Neural progenitor cell (in vitro differentiated cells): ENCODE measurements around the gene REXO5. TPM values are rescaled to one million over a fixed set of nuclear protein-coding genes. Genes with fewer than 3 reads are reported as not detected.

Experiments
- DNase-seq: peaks from one replicate; pipeline ENCODE4 v3.0.0-alpha.2; 2016; ENCODE audit warnings: low spot score
- H2AFZ ChIP-seq: fragments of 200-600 bp; sonication (generic); replicated peaks from 2 replicates; pipeline ENCODE4 v1.6.1; 2016; ENCODE audit warnings: antibody characterized with exemption
- H3F3A ChIP-seq: fragments of 200-600 bp; sonication (generic); 2 replicates; pipeline ENCODE4 v1.6.1; 2016; ENCODE audit warnings: antibody characterized with exemption, low read depth
- H3K27ac ChIP-seq: fragments of 200-600 bp; sonication (generic); 2 replicates; pipeline ENCODE4 v1.5.1; 2016; ENCODE audit warnings: mild to moderate bottlenecking
- H3K27me3 ChIP-seq: fragments of 200-600 bp; sonication (generic); 2 replicates; pipeline ENCODE4 v1.6.1; 2016; ENCODE audit warnings: mild to moderate bottlenecking, moderate library complexity
- H3K36me3 ChIP-seq: fragments of 200-600 bp; sonication (generic); 2 replicates; pipeline ENCODE4 v1.5.1; 2016
- H3K4me1 ChIP-seq: fragments of 200-600 bp; sonication (generic); 2 replicates; pipeline ENCODE4 v1.6.1; 2016; ENCODE audit warnings: mixed run types
- H3K4me2 ChIP-seq: fragments of 200-600 bp; sonication (generic); 2 replicates; pipeline ENCODE4 v1.6.1; 2016
- H3K4me3 ChIP-seq: fragments of 200-600 bp; sonication (generic); 2 replicates; pipeline ENCODE4 v1.5.1; 2016
- H3K79me2 ChIP-seq: fragments of 200-600 bp; sonication (generic); 2 replicates; pipeline ENCODE4 v1.6.1; 2016; ENCODE audit warnings: low read depth
- H3K9ac ChIP-seq: fragments of 200-600 bp; sonication (generic); 2 replicates; pipeline ENCODE4 v1.6.1; 2016
- H3K9me3 ChIP-seq: fragments of 200-600 bp; sonication (generic); 2 replicates; pipeline ENCODE4 v1.5.1; 2016; ENCODE audit warnings: low read depth
- H4K20me1 ChIP-seq: fragments of 200-600 bp; sonication (generic); 2 replicates; pipeline ENCODE4 v1.6.1; 2016; ENCODE audit warnings: low read depth
- H3K27ac Mint-ChIP-seq: 3 replicates; pipeline ENCODE4 v1.8.0; 2021; ENCODE audit warnings: mixed read lengths
- H3K27me3 Mint-ChIP-seq: 2 replicates; pipeline ENCODE4 v1.8.0; 2022; ENCODE audit warnings: low read depth, mild to moderate bottlenecking, inconsistent platforms, moderate library complexity, mixed read lengths; ENCODE audit not compliant: insufficient read depth
- H3K36me3 Mint-ChIP-seq: 3 replicates; pipeline ENCODE4 v1.8.0; 2021; ENCODE audit warnings: mixed read lengths
- H3K4me1 Mint-ChIP-seq: 3 replicates; pipeline ENCODE4 v1.8.0; 2021; ENCODE audit warnings: mixed read lengths
- H3K4me3 Mint-ChIP-seq: 3 replicates; pipeline ENCODE4 v1.8.0; 2021; ENCODE audit warnings: mild to moderate bottlenecking, moderate library complexity, mixed read lengths
- H3K9me3 Mint-ChIP-seq: 3 replicates; pipeline ENCODE4 v1.8.0; 2020; ENCODE audit warnings: mixed read lengths
- EZH2 ChIP-seq: fragments of 200-600 bp; sonication (generic); IDR thresholded peaks from 2 replicates; pipeline ENCODE4 v1.6.1; 2017; ENCODE audit warnings: antibody characterized with exemption, mild to moderate bottlenecking, moderate library complexity
- EZH2phosphoT487 ChIP-seq: fragments of 200-600 bp; sonication (generic); IDR thresholded peaks from 2 replicates; pipeline ENCODE4 v1.6.1; 2017; ENCODE audit warnings: antibody characterized with exemption
- total RNA-seq: library from RNA; depleted of rRNA; stranded (reverse); fragments of >200 nt; gene quantifications from 2 replicates; pipeline ENCODE4 v1.2.3, GENCODE V29; 2015; ENCODE audit warnings: low replicate concordance
- TF ChIP-seq, protein P1 (sequence below): fragments of 200-600 bp; sonication (generic); IDR thresholded peaks from 2 replicates; pipeline ENCODE4 v1.5.1; 2017; ENCODE audit warnings: antibody characterized with exemption, mild to moderate bottlenecking

Gene REXO5
- total RNA-seq, 1 donor from 2014 or later = 13.1 TPM

DNA sequence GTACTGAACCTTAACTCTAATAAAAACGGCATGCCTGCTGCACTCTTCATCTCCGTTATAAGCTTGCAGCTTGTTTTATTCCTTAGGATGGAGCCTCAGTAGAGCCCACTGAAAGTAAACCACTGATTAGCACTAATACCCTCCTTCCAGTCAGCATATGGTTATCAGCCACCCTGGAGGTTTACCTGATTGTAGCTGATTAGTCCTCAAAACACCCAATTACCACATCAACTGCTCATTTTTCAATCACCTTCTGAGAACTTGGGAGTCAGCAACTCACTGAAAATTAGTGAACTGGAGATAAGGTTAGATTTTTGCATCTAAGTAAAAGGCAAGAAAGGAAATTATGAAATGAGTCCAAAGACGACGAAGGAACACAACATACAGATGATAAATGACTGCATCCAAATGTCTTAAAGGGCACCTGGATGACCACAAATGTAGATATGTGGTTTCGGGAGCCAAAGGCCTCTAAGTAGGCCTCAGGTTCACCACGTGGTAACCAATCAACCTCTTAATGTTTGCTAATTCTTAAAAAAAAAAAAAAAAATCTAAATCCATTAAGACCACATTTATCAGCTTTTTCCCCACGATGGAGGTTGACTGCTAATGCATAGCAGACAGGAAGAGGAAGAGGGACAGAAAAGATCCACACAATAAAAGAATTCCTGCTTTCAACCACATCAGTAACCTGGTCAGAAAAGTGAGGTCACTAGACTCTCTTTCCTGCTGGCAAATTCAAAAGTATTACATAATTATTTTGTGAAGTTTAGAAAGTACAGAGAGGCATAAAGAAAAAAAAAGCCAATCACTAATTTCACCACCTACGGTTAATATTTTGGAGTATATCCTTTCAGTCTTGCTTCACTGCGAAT is 65.9 kb downstream of the REXO5 start:
- H4K20me1 ChIP-seq = peaks cover 26% of the 10 kb centered on the region
- H3K4me2 ChIP-seq = no peak overlapping the region
- H3K79me2 ChIP-seq = peaks cover 75% of the 10 kb centered on the region

DNA sequence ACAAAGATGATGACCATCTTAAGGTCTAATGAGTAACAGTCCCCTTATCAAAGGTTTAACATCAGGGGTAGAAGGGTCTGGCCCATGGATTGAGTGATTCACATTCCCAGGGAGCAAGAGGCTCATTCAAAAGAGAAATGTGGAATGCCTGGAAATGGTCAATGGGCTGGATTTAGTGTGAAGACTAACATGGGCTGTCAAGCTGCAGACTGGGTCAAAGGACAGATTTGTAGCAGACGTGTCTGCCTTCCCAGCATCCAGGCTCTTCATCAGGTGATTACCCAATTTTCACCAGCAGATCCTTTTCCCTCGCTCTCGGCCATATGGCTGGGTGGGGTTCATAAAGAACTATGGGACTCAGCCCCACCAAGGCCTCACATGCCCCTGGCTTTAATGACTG is 67.0 kb downstream of the REXO5 start:
- Histone ChIP-seq H2AFZ (no peak overlapping the region), H4K20me1 (peaks cover 26% of the 10 kb centered on the region), H3K36me3 (no peaks in the 10 kb centered on the region), H3K4me3 (no peak overlapping the region), H3K27ac (no peak overlapping the region), H3K4me2 (no peak overlapping the region), H3K79me2 (peaks cover 81% of the 10 kb centered on the region), H3K27me3 (no peaks in the 10 kb centered on the region), H3F3A (peaks cover 10% of the 10 kb centered on the region), H3K9me3 (no peaks in the 10 kb centered on the region), H3K9ac (no peak overlapping the region), H3K4me1 (peaks cover 11% of the 10 kb centered on the region)
- Mint-ChIP-seq H3K27me3 (no peaks in the 10 kb centered on the region), H3K27ac (no peak overlapping the region), H3K4me3 (no peak overlapping the region), H3K36me3 (no peaks in the 10 kb centered on the region), H3K9me3 (no peaks in the 10 kb centered on the region), H3K4me1 (peaks cover 8% of the 10 kb centered on the region)
- DNase-seq = no peak
- TF ChIP-seq EZH2phosphoT487 = no peak
- TF ChIP-seq, protein P1, sequence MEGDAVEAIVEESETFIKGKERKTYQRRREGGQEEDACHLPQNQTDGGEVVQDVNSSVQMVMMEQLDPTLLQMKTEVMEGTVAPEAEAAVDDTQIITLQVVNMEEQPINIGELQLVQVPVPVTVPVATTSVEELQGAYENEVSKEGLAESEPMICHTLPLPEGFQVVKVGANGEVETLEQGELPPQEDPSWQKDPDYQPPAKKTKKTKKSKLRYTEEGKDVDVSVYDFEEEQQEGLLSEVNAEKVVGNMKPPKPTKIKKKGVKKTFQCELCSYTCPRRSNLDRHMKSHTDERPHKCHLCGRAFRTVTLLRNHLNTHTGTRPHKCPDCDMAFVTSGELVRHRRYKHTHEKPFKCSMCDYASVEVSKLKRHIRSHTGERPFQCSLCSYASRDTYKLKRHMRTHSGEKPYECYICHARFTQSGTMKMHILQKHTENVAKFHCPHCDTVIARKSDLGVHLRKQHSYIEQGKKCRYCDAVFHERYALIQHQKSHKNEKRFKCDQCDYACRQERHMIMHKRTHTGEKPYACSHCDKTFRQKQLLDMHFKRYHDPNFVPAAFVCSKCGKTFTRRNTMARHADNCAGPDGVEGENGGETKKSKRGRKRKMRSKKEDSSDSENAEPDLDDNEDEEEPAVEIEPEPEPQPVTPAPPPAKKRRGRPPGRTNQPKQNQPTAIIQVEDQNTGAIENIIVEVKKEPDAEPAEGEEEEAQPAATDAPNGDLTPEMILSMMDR = no peak
- TF ChIP-seq EZH2 = no peak

More for the DNA sequence above, 65.9 kb downstream of the REXO5 start:
- H3K9ac ChIP-seq = no peak overlapping the region
- no peak overlapping the region for H3K4me3 Mint-ChIP-seq
- no peaks in the 10 kb centered on the region for H3K9me3 ChIP-seq
- no peaks in the 10 kb centered on the region for H3K36me3 Mint-ChIP-seq
- H3K27me3 Mint-ChIP-seq = no peaks in the 10 kb centered on the region
- H3F3A ChIP-seq = peaks cover 10% of the 10 kb centered on the region
- no peak overlapping the region for H3K27ac ChIP-seq
- no peaks in the 10 kb centered on the region for H3K36me3 ChIP-seq
- no peaks in the 10 kb centered on the region for H3K27me3 ChIP-seq
- H2AFZ ChIP-seq = no peak overlapping the region
- H3K4me1 ChIP-seq = peaks cover 11% of the 10 kb centered on the region
- no peaks in the 10 kb centered on the region for H3K9me3 Mint-ChIP-seq
- DNase-seq = no peak
- H3K4me3 ChIP-seq = no peak overlapping the region
- peaks cover 5% of the 10 kb centered on the region for H3K4me1 Mint-ChIP-seq
- TF ChIP-seq EZH2phosphoT487 (no peak), EZH2 (no peak)
- TF ChIP-seq, protein P1 = no peak
- no peak overlapping the region for H3K27ac Mint-ChIP-seq

DNA sequence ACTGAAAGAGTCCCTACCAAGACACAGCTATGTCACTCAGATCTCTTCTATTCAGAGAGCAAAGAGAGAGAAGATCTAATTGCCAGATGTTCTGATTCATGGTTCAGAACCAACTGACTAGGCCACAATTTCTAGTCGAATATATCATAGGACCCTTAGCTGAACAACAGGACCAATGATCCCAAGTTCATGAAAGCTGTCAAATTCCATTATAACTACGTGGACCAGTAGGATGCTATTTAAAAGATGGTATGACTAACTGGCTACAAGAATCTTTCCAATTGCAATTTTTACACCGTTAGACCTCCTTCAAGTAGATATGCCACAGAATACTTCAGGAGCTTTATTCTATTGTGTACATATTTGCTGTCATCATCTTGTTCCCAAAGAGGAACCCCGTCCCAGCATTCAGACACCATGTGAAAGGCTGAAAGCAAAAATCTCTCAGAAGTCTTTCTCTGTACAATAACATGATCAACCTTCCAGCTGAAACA is 67.8 kb downstream of the REXO5 start:
- Histone ChIP-seq H3K4me1 (peaks cover 10% of the 10 kb centered on the region), H2AFZ (no peak overlapping the region), H3F3A (peaks cover 2% of the 10 kb centered on the region), H3K9me3 (no peaks in the 10 kb centered on the region), H3K79me2 (peaks cover 86% of the 10 kb centered on the region), H3K9ac (no peak overlapping the region), H3K27ac (no peak overlapping the region), H3K27me3 (no peaks in the 10 kb centered on the region), H4K20me1 (peaks cover 27% of the 10 kb centered on the region), H3K4me3 (no peak overlapping the region), H3K4me2 (no peak overlapping the region), H3K36me3 (no peaks in the 10 kb centered on the region)
- TF ChIP-seq, protein P1 = no peak
- TF ChIP-seq EZH2phosphoT487 (no peak), EZH2 (no peak)
- Mint-ChIP-seq H3K4me3 (no peak overlapping the region), H3K27me3 (no peaks in the 10 kb centered on the region), H3K36me3 (no peaks in the 10 kb centered on the region), H3K9me3 (no peaks in the 10 kb centered on the region), H3K27ac (no peak overlapping the region), H3K4me1 (peaks cover 13% of the 10 kb centered on the region)
- DNase-seq = no peak
